ENCODE results near the gene WWOX. TPM values are rescaled to one million over a fixed set of nuclear protein-coding genes. Genes with fewer than 3 reads are reported as not detected.

WWOX gene
- total and polyA plus RNA-seq, 2 of the 8 experiments (the other 6 are each of a cell fraction or from before 2014, with no cell fraction given) = 5.4 to 16.7 TPM

DNA sequence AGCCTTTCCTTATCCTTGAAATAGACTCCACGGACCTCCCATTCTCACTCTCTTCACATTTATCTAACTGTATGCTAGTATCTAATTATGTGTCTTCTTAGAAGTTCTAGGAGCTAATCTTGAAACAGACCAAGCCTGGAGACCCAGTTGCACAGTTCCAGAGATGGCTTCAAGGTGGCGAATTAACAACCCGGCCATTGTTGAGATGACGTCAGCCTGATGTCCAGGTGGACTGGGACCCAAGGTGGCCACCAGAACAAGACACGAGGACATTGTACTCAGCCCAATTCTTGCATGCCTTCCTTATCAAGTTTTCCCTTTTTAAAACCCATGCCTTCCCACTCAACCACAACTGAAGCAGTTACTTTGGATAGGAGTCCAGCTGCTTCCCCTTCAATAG is 29.5 kb upstream of the WWOX start:
- Histone ChIP-seq H4K20me1 (replicated peaks in 1 of 2; ENCODE audit: control insufficient read depth in 1 of 2, insufficient read depth in 2 of 2, low read length in 2 of 2) (peaks cover 0 to 11% of the 10 kb centered on the region in 2 experiments), H2BK20ac (ENCODE audit: low read length) (no peak overlapping the region), H3K9ac (replicated peaks in 1 of 4; ENCODE audit: extremely low read depth in 1 of 4, low read depth in 3 of 4, low read length in 3 of 4) (no peak overlapping the region), H3K23me2 (ENCODE audit: low read depth, low read length) (no peaks in the 10 kb centered on the region), H3K4me2 (ENCODE audit: insufficient read depth in 1 of 2, low read depth in 2 of 2, low read length in 2 of 2) (no peak overlapping the region), H2AFZ (ENCODE audit: low read length) (no peak overlapping the region), H2AK5ac (ENCODE audit: low read depth, low read length) (no peak overlapping the region), H3K9me3 (ENCODE audit: insufficient read depth in 2 of 2, low read depth in 1 of 2, low read length in 1 of 2) (no peaks in the 10 kb centered on the region; a peak in 1 of 4 replicates), H4K8ac (ENCODE audit: extremely low read depth, insufficient read depth, low read length) (no peak overlapping the region), H3K4me3 (ENCODE audit: extremely low read depth in 1 of 4, insufficient read depth in 2 of 4, low read depth in 3 of 4, low read length in 4 of 4) (no peak overlapping the region), H3K36me3 (ENCODE audit: control insufficient read depth in 2 of 4, insufficient read depth in 4 of 4, low read length in 3 of 4) (no peaks in the 10 kb centered on the region), H2BK12ac (ENCODE audit: low read depth, low read length) (no peak overlapping the region), H3K79me2 (ENCODE audit: control insufficient read depth in 1 of 2, insufficient read depth in 2 of 2, low read length in 2 of 2) (no peaks in the 10 kb centered on the region), H3K4ac (replicated peaks; ENCODE audit: insufficient read length, low read depth, low read length) (no peak overlapping the region), H3K27ac (ENCODE audit: low read depth, low read length) (no peak overlapping the region), H3K79me1 (ENCODE audit: low read depth, low read length) (no peaks in the 10 kb centered on the region), H2BK5ac (ENCODE audit: low read depth, low read length) (no peak overlapping the region), H4K91ac (replicated peaks; ENCODE audit: insufficient read length, low read length) (no peak overlapping the region), H3K18ac (ENCODE audit: extremely low read depth, low read length) (no peak overlapping the region), H2BK120ac (replicated peaks; ENCODE audit: low read depth, low read length) (no peak overlapping the region), H4K5ac (ENCODE audit: insufficient read length, low read depth, low read length) (no peak overlapping the region), H3K4me1 (replicated peaks in 1 of 4; ENCODE audit: control insufficient read depth in 3 of 4, insufficient read depth in 4 of 4, low read length in 3 of 4) (peaks cover 0 to 7% (median 4%) of the 10 kb centered on the region in 4 experiments; a peak in 3 of 7 replicates), H3K23ac (ENCODE audit: insufficient read length) (no peak overlapping the region), H2BK15ac (ENCODE audit: low read length) (no peak overlapping the region), H3K14ac (ENCODE audit: insufficient read length) (no peak overlapping the region), H3K27me3 (replicated peaks in 1 of 4; ENCODE audit: control insufficient read depth in 3 of 4, extremely low read depth in 1 of 4, insufficient read depth in 3 of 4, low read length in 3 of 4) (peaks cover 45 to 87% (median 70%) of the 10 kb centered on the region in 4 experiments), H3K56ac (replicated peaks; ENCODE audit: insufficient read length, low read depth, low read length) (no peak overlapping the region)
- WGBS, 2 experiments (ENCODE audit: extremely low coverage in 1 of 2, insufficient coverage in 1 of 2, insufficient read length in 1 of 2, insufficient replicate concordance in 2 of 2, low coverage in 1 of 2, low lambda C conversion rate in 2 of 2, missing lambda C conversion rate in 1 of 2) = 95% methylated on average over 5 of the region's 5 CpGs; no CpG with 5 or more reads in 1 of the 2 experiments
- no peak for FAIRE-seq
- DNase-seq (ENCODE audit: low read depth in 1 of 2, low spot score in 2 of 2) = no peak
- TF ChIP-seq NANOG (IDR thresholded peaks at IDR 0.05; ENCODE audit: insufficient read depth, low read depth, low read length, poor library complexity, severe bottlenecking) (no peak), MAFK (IDR thresholded peaks at IDR 0.05; ENCODE audit: low read depth, low read length) (no peak), TAF7 (optimal IDR thresholded peaks at IDR 0.05; ENCODE audit: borderline replicate concordance, low read depth, low read length) (no peak), RFX5 (IDR thresholded peaks at IDR 0.05; ENCODE audit: borderline replicate concordance, low read depth, low read length) (no peak), EZH2 (IDR thresholded peaks at IDR 0.05; ENCODE audit: low read depth, low read length, severe bottlenecking) (no peak), TAF1 (IDR thresholded peaks at IDR 0.05; ENCODE audit: low read depth, low read length) (no peak), HDAC2 (IDR thresholded peaks at IDR 0.05; ENCODE audit: borderline replicate concordance in 1 of 2, low read depth in 2 of 2, low read length in 2 of 2) (no peak), CREB1 (IDR thresholded peaks at IDR 0.05) (no peak), POLR2A (IDR thresholded peaks at IDR 0.05; ENCODE audit: control extremely low read depth in 1 of 2, low read depth in 2 of 2, low read length in 2 of 2) (no peak), CBX5 (IDR thresholded peaks at IDR 0.05; ENCODE audit: low read depth, low read length) (no peak), SUZ12 (IDR thresholded peaks at IDR 0.05; ENCODE audit: low read length) (no peak), ZNF274 (IDR thresholded peaks at IDR 0.05; ENCODE audit: borderline replicate concordance, extremely low read depth, low read length) (no peak)
- TF ChIP-seq, protein P1, sequence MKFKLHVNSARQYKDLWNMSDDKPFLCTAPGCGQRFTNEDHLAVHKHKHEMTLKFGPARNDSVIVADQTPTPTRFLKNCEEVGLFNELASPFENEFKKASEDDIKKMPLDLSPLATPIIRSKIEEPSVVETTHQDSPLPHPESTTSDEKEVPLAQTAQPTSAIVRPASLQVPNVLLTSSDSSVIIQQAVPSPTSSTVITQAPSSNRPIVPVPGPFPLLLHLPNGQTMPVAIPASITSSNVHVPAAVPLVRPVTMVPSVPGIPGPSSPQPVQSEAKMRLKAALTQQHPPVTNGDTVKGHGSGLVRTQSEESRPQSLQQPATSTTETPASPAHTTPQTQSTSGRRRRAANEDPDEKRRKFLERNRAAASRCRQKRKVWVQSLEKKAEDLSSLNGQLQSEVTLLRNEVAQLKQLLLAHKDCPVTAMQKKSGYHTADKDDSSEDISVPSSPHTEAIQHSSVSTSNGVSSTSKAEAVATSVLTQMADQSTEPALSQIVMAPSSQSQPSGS (IDR thresholded peaks at IDR 0.05; ENCODE audit: low read length) = no peak
- CTCF ChIA-PET (ENCODE audit: partially characterized antibody) = no interaction called here
- POLR2A ChIA-PET (ENCODE audit: partially characterized antibody) = no interaction called here

Data from H1 (cell line).